Upper lobe of left lung (tissue), 6 donors: Measurements from ENCODE around the gene LY6G5C. TPM values are rescaled to one million over a fixed set of nuclear protein-coding genes. Genes with fewer than 3 reads are reported as not detected.

Source experiments
- ATAC-seq, 2 donors: fragments of 200-7000 bp; cut with Tn5 transposase; one replicate each; pipeline ENCODE4 v1.9.1; 2022; ENCODE audit warnings: mild to moderate bottlenecking in 2 of 2, moderate library complexity in 2 of 2; ENCODE audit not compliant: low FRiP score in 2 of 2
- DNase-seq, 2 donors: peaks; one replicate each; pipeline ENCODE4 v3.0.0-alpha.2; 2019 to 2020
- H3K27ac ChIP-seq, 4 donors: fragments of 200-600 bp; sonication (generic); one replicate each; pipeline ENCODE4 v1.5.1; 2016 to 2019
- H3K27me3 ChIP-seq, 4 donors: fragments of 200-600 bp; sonication (generic); one replicate each; pipeline ENCODE4 v1.5.1; 2017 to 2019
- H3K36me3 ChIP-seq, 4 donors: fragments of 200-600 bp; sonication (generic); one replicate each; pipeline ENCODE4 v1.5.1; 2016 to 2019
- H3K4me1 ChIP-seq, 4 donors: fragments of 200-600 bp; sonication (generic); one replicate each; pipeline ENCODE4 v1.5.1; 2018 to 2019
- H3K4me3 ChIP-seq, 4 donors: fragments of 200-600 bp; sonication (generic); one replicate each; pipeline ENCODE4 v1.5.1; 2017 to 2019; ENCODE audit warnings: mild to moderate bottlenecking in 2 of 4, moderate library complexity in 1 of 4
- H3K9me3 ChIP-seq, 4 donors: fragments of 200-600 bp; sonication (generic); one replicate each; pipeline ENCODE4 v1.5.1; 2018 to 2019
- EP300 ChIP-seq, 4 donors: sonication (generic); formaldehyde crosslinking; IDR thresholded peaks; one replicate each; pipeline ENCODE4 v1.5.1; 2017; ENCODE audit warnings: antibody characterized with exemption in 4 of 4, control low read depth in 2 of 4
- POLR2A ChIP-seq, 4 donors: fragments of 450-650 bp; IDR thresholded peaks; one replicate each; pipeline ENCODE4 v1.5.1; 2016 to 2017; ENCODE audit warnings: antibody characterized with exemption in 4 of 4, mild to moderate bottlenecking in 2 of 4
- POLR2AphosphoS5 ChIP-seq, 2 donors: sonication (generic); formaldehyde crosslinking; IDR thresholded peaks; one replicate each; pipeline ENCODE4 v1.5.1; 2017; ENCODE audit warnings: antibody characterized with exemption in 2 of 2
- WGBS, 2 donors: methylation state at CpG; one replicate each; pipeline ENCODE4 v1.1.5; 2017 to 2018; 5-methylcytosine and 5-hydroxymethylcytosine counted together
- total RNA-seq, 6 donors: library from RNA; depleted of rRNA in 4 of 6; stranded (reverse); fragments of >200 nt in 4 of 6; gene quantifications; one replicate each; pipeline versions ENCODE4 v1.1.0 to v1.2.1, GENCODE V29; 2016 to 2021
- TF ChIP-seq, protein P1 (sequence below), 6 experiments: fragments of 450-650 bp in 4 of 6; fragments of 200-600 bp in 2 of 6; sonication (generic) in 2 of 6; IDR thresholded peaks; one replicate each; pipeline ENCODE4 v1.5.1; 2016 to 2019; ENCODE audit warnings: antibody characterized with exemption in 6 of 6
- donor health status: DM: no; HTN: no; CAD: no; lungs with moderate emphysema.
- donor health status: DM: no; HTN: yes; CAD: no; lungs with severe emphysema.

The LY6G5C gene
- total RNA-seq, 6 donors from 2014 or later, result 1.8 to 4.4 (median 3.1) TPM; not detected in 2

- 0% methylated on average over 10 to 52 of the region's 63 CpGs for WGBS, 2 donors
Observed at GRCh38 chr6:31665501-31666336, 15.1 kb downstream of the LY6G5C start, which contains the start of gene CSNK2B. TSS of gene CSNK2B (plus strand) at chr6:31666080. CDS start at chr6:31666832, 752 bp downstream.

GRCh38 chr6:31664790-31665500 is 15.9 kb downstream of the LY6G5C start, which contains the start of gene GPANK1:
TSS of gene GPANK1 (minus strand) at chr6:31664997. CDS start at chr6:31664478, 519 bp downstream.
- Histone ChIP-seq H3K4me3 (peak within 1 kb of the TSS; percentile 71 to 96 (median 84)), H3K27me3 (no peaks in the 10 kb centered on the region), H3K36me3 (peaks cover 20 to 50% (median 36%) of the 10 kb centered on the region in 4 donors), H3K4me1 (peaks cover 31 to 66% (median 45%) of the 10 kb centered on the region in 4 donors), H3K27ac (peak within 1 kb of the TSS; percentile 95 to 98 (median 97)), H3K9me3 (no peaks in the 10 kb centered on the region)
- TF ChIP-seq POLR2A (IDR thresholded peaks at IDR 0.05) (peak in 3 of 4 donors; percentile 49 to 66 (median 58)), EP300 (IDR thresholded peaks at IDR 0.05) (peak in 1 of 4 donors; percentile 50), POLR2AphosphoS5 (IDR thresholded peaks at IDR 0.05) (peak; percentile 75 to 85)
- TF ChIP-seq, protein P1, sequence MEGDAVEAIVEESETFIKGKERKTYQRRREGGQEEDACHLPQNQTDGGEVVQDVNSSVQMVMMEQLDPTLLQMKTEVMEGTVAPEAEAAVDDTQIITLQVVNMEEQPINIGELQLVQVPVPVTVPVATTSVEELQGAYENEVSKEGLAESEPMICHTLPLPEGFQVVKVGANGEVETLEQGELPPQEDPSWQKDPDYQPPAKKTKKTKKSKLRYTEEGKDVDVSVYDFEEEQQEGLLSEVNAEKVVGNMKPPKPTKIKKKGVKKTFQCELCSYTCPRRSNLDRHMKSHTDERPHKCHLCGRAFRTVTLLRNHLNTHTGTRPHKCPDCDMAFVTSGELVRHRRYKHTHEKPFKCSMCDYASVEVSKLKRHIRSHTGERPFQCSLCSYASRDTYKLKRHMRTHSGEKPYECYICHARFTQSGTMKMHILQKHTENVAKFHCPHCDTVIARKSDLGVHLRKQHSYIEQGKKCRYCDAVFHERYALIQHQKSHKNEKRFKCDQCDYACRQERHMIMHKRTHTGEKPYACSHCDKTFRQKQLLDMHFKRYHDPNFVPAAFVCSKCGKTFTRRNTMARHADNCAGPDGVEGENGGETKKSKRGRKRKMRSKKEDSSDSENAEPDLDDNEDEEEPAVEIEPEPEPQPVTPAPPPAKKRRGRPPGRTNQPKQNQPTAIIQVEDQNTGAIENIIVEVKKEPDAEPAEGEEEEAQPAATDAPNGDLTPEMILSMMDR (IDR thresholded peaks at IDR 0.05), result no peak
- DNase-seq, result peak; percentile 88 to 93
- ATAC-seq, result peak; percentile 86
- WGBS, 2 donors, result 0 to 1% methylated on average over 31 to 39 of the region's 39 CpGs

More at GRCh38 chr6:31665501-31666336, 15.1 kb downstream of the LY6G5C start, which contains the start of gene CSNK2B:
- Histone ChIP-seq H3K4me1 (peaks cover 30 to 67% (median 45%) of the 10 kb centered on the region in 4 donors), H3K27ac (peak within 1 kb of the TSS; percentile 95 to 98 (median 97)), H3K36me3 (peaks cover 26 to 58% (median 44%) of the 10 kb centered on the region in 4 donors), H3K4me3 (peak within 1 kb of the TSS; percentile 71 to 96 (median 84)), H3K9me3 (no peaks in the 10 kb centered on the region), H3K27me3 (no peaks in the 10 kb centered on the region)
- DNase-seq (peak; percentile 98 to 100), ATAC-seq (peak; percentile 96 to 97)
- TF ChIP-seq POLR2AphosphoS5 (IDR thresholded peaks at IDR 0.05) (peak; percentile 75 to 83), POLR2A (IDR thresholded peaks at IDR 0.05) (peak in 3 of 4 donors; percentile 72 to 91 (median 86)), EP300 (IDR thresholded peaks at IDR 0.05) (no peak)
- TF ChIP-seq, protein P1 (IDR thresholded peaks at IDR 0.05), result no peak

- Histone ChIP-seq H3K36me3 (peaks cover 12 to 43% (median 29%) of the 10 kb centered on the region in 4 donors), H3K27ac (peak overlapping the region; percentile 95 to 98 (median 97)), H3K9me3 (no peaks in the 10 kb centered on the region), H3K27me3 (no peaks in the 10 kb centered on the region), H3K4me1 (peaks cover 38 to 66% (median 51%) of the 10 kb centered on the region in 4 donors), H3K4me3 (peak overlapping the region; percentile 32 to 96 (median 84))
- TF ChIP-seq, protein P1 (IDR thresholded peaks at IDR 0.05), result no peak
- DNase-seq (peak in 1 of 2 donors; percentile 42), ATAC-seq (no peak)
- 23 to 26% methylated on average over 17 of the region's 17 CpGs for WGBS, 2 donors
Observed at GRCh38 chr6:31663961-31664789, 16.7 kb downstream of the LY6G5C start.
